T-helper 2 cell (primary cell): ENCODE measurements around the gene TMEM97.
"Not testable (repeated sequence)": the region's sequence is repeated elsewhere in the genome, so short reads cannot be mapped to it uniquely, and the experiment has no call there.

Experiments used
- DNase-seq, 5 experiments: peaks; one replicate each; pipeline versions ENCODE4 v3.0.0 to v3.0.0-alpha.2; 2012 to 2022

Gene TMEM97

GRCh38 chr17:28338056-28338768 is 19.2 kb downstream of the TMEM97 start:
- no peak for DNase-seq

- not testable (repeated sequence) for DNase-seq
These were observed 19.8 kb downstream of the TMEM97 start for GRCh38 chr17:28338769-28339212.

GRCh38 chr17:28339431-28339830 is 20.4 kb downstream of the TMEM97 start:
- DNase-seq, result no peak

GRCh38 chr17:28340374-28340773 is 21.4 kb downstream of the TMEM97 start:
- no peak for DNase-seq

DNA sequence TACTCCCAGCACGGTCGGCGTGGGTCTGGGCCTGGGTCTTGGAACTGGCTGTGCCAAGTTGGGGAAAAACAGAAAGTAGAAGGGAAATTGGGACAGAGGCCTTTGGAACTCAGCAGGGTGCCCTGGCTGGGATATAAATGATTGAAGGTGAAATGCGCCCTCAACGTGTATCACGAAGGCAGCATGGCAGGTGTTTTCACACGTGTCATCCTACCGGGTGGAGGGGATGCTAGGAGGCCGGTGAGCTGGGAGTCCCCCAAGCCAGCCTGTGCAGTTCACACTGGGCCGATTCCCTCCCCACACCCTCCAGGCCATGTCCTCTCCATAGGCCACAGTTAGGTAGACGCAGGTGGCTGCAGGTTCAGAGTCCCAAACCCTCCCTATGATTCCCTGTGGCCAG is 22.5 kb downstream of the TMEM97 start:
- no peak for DNase-seq

DNA sequence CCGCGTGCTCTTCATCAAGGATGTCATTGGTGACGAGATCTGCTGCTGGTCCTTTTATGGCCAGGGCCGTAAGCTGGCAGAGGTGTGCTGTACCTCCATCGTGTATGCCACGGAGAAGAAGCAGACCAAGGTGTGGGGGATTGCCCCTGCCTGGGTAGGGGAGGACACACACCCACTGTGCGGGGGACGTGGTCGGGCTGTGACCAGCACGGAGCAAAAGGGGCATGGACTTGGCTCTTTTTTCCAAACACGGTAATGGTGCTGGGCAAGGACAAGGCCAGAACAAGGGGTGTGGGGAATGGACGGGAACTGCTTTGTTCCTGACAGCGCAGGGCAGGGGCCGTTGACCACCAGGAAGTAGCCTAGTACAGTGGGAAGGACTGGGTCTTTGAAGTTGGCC is 23.3 kb downstream of the TMEM97 start:
- DNase-seq, result no peak

GRCh38 chr17:28343491-28343932 is 24.5 kb downstream of the TMEM97 start:
- DNase-seq, result no peak

DNA sequence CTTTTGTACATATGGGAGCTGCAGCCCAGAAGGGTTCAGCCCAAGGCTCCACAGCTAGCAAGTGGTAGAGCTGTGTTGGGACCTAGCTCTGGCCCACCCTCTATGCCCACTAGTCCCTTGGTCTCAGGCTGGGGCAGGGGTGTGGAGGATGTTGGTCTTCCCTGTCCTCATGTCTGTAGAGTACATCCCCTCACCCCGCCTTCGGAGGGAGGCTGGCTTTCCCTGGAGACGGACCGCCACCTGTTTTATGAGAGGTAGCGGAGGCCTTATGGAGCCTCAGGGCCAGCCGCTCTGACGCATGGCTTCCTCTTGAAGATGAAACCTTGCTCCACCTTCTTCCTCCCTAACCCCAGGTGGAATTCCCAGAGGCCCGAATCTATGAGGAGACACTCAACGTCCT is 25.0 kb downstream of the TMEM97 start:
- DNase-seq, result no peak

GRCh38 chr17:28344435-28344901 is 25.5 kb downstream of the TMEM97 start:
- no peak for DNase-seq

DNA sequence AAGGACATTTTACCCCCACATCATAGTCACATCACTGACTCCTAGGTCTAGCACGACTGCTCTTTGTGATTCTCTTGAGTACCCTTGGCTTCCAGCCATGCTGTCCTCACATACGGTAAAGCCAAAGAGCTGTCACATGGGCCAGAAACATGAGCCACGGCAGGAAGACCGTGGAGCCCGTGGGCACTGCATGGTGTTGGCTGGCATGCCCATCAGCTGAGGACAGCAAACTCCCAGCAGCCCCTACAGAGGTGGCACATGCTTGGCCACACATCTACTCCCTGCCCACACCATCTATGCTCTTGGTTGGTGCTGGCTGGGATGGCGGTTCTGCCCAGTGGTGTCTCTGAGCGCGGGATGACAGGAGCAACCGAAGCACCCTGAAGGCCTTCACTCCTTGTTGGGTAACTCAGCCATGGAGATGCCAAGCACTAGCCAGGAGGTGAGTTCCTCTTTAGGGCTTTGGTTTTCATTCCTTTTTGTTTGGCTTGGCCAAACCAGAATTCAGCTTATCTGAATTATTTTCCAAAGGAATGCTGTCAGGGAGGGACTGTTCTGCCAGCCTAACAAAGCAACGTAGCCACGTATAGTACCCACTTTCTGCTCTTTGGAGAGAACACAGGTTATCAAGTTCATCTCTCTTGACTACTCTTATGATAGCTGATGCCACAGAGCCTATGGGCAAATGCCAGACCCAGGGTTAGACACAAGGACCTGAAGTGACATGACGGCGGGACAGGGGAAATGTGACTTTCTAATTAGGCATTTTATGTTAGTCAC is 26.6 kb downstream of the TMEM97 start:
- no peak for DNase-seq

GRCh38 chr17:28346199-28346580 is 27.2 kb downstream of the TMEM97 start:
- no peak for DNase-seq

DNA sequence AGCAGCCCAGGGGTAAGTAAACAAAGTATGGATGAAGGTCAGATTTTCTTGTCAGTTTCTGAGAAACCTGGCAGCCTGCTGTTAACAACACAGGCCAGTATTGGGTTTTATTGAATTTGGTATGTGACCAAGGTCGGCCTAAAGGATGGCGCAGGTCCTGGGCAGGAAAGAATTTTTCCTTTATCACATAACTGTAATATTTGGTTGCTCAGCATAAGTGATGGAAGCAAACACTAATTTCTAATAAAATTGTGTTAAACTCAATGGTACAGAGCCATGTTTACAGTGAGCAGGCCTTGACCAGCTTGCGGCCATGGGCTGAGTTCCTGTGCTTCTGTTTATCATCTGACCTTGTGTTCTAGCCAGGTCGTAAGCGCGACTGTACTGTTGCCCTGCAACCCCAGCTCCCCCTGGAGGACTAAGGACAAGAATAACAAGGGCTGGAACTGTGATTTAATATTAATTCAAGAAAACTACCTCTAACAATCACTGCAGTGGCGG is 27.8 kb downstream of the TMEM97 start:
- no peak for DNase-seq

DNA sequence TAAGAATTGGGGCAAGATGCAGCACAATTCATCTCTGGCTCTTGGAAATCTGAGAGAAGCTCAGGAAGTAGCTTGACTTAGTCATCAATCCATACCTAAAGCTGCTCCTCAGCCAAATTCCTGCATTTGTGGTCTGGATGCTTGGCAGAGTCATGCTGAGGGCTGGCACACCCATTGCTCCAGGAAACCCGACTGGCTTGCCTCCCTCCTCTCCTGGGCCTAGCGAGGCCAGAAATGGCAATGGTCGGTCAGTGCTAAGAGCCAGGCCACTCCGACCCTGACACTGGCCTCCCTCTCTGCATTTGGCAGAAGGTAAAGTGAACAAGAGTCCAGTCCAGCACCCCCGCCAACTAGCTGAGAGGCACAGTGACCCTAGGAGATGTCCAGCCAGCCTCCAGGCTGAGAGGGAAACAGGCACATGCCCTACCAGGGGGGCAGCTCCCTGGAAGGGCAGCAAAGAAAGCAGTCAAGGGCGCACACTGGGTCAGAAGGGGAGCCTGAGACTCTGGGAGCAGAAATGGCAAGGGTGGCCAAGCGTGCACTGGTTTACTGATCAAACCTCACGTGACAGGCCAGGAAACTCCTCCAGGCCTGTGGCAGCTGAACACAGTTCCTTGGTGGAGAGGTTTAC is 28.4 kb downstream of the TMEM97 start:
- DNase-seq, result no peak

DNA sequence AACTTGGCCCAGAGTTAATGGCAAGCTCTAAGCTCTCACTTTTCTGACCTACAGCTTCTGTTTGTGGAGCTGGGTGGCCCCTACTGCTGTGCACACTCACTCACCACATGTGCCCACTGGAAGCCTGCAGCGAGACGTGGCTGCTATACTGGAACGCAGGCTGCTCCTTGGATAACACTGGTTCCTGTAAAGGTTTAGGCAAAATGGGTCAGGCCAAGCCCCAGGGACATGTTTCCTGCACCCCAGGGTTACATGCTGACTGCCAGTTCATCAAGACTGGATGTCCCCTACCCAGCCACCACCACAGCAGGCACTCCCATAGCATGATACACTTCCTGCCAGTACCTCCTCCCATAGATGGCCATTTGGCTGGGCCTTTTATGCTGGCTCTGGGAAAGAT is 30.0 kb downstream of the TMEM97 start:
- no peak for DNase-seq

- no peak for DNase-seq
These were observed 31.3 kb downstream of the TMEM97 start for GRCh38 chr17:28350271-28350670.

DNA sequence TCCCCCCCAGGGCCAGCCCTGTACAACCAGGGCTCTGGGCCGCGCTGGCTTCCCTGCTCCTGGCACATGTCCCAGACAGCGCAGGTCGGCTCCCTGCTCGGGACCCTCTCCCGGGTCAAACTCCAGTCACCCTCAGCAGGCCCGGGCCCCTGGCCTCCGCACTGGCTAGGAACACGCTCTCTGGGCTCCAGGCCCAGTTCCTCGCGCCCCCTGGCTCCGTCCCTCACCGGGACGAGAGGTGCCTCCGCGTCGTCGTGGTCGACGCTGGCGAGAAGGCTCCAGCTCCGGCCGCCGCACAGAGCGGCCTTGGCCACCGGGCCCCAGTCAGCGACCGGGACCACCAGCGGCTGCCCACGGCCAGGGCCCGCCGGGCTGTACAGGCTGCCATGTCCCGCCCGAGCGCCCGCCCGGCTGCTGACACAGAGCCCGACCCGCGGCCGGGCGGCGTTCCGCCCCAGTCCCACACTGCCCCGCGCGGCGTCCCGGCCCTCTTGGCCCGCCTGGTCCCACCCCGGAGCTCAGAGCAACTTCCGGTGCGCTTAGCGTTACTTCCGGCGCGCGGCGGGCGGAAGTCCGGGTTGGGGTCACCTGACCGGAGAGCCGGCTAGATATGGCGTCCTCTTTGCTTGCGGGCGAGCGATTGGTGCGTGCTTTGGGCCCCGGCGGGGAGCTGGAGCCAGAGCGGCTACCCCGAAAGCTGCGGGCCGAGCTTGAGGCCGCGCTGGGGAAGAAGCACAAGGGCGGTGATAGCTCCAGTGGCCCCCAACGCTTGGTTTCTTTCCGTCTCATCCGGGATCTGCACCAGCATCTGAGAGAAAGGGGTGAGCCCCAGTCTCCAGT is 38.3 kb downstream of the TMEM97 start, which contains the start of gene POLDIP2:
Gene POLDIP2 (minus strand): TSS at position 467 of the 840 bp plus-strand sequence. CDS start 79 bp downstream, at position 388.
- peak; percentile 92 to 97 (median 94) for DNase-seq

GRCh38 chr17:28357901-28358197 is 38.8 kb downstream of the TMEM97 start:
- DNase-seq, result no peak

- DNase-seq, result no peak
These were observed 44.2 kb downstream of the TMEM97 start for GRCh38 chr17:28363186-28363585.

GRCh38 chr17:28363776-28364650 is 45.0 kb downstream of the TMEM97 start:
- DNase-seq, result no peak

- no peak for DNase-seq
These were observed 45.8 kb downstream of the TMEM97 start, which contains the start of gene SEBOX for GRCh38 chr17:28364665-28365363. SEBOX (minus strand) TSS chr17:28365199; CDS start chr17:28365151, 48 bp downstream.

DNA sequence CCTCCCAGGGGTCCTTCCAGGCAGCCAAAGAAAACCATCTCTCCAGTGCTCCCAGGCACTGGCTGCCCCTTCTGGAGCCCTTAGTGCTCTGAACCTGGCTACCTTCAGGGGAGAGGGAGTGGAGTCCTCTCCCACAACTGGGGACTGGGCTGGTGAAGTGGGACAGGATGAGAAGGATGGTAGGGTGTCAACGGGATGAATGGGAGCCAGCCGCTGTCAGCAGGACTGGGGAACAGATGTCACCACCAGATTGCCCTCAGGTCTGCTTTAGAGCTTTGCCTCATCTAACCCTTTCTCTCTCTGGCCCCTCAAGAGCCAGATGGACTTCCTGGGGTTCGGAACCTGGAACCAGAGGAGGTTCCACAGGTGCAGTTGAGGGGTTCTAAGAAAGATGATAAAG is 46.5 kb downstream of the TMEM97 start:
- no peak for DNase-seq
